Ramos (cell line): ENCODE data around the gene ZSCAN12.

Experiments used
- in situ Hi-C: fragments of 300-500 bp; cut with MboI; formaldehyde crosslinking; loops from one replicate; pipeline ENCODE4 v1.14.3; 2022; ENCODE audit warnings: low sequenced_read_pairs; ENCODE audit not compliant: unreplicated experiment

The ZSCAN12 gene

GRCh38 chr6:28334286-28335039, 65.1 kb downstream of the ZSCAN12 start:
- in situ Hi-C loops = no loop called here

- in situ Hi-C loops = no loop called here
These were observed 65.9 kb downstream of the ZSCAN12 start for GRCh38 chr6:28333599-28334018.

GRCh38 chr6:28333047-28333446, 66.5 kb downstream of the ZSCAN12 start:
- in situ Hi-C loops = no loop called here

- in situ Hi-C loops = no loop called here
These were observed 69.5 kb downstream of the ZSCAN12 start for GRCh38 chr6:28330041-28330440.
